GM18870 (cell line): Measurements from ENCODE around the gene PADI3.
"Not testable (repeated sequence)": the region's sequence is repeated elsewhere in the genome, so short reads cannot be mapped to it uniquely, and the experiment has no call there.

Experiments used
- ATAC-seq: cut with Tn5 transposase; IDR thresholded peaks from one replicate; pipeline ENCODE4 v1.9.1; 2021; ENCODE audit warnings: moderate library complexity; ENCODE audit not compliant: unreplicated experiment

PADI3 gene

DNA sequence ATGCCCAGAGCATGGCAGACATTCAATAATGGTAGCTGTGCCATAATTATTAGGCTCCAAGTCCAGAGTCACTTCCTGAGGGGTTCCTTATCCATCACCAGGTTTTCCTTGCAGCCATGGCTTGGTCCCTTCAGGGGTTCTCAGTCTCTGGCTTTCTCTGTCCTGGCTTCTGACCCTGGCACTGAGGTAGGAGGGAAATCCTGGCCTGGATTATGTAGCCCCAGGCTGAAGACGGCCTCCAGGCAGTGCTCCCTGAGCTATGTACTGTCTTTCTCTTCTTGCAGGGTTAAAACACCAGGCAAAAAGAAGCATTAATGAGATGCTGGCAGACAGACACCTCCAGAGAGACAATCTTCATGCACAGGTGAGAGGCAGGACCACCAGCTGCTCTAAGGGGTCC lies 9.5 kb upstream of the PADI3 start:
- no peak for ATAC-seq

DNA sequence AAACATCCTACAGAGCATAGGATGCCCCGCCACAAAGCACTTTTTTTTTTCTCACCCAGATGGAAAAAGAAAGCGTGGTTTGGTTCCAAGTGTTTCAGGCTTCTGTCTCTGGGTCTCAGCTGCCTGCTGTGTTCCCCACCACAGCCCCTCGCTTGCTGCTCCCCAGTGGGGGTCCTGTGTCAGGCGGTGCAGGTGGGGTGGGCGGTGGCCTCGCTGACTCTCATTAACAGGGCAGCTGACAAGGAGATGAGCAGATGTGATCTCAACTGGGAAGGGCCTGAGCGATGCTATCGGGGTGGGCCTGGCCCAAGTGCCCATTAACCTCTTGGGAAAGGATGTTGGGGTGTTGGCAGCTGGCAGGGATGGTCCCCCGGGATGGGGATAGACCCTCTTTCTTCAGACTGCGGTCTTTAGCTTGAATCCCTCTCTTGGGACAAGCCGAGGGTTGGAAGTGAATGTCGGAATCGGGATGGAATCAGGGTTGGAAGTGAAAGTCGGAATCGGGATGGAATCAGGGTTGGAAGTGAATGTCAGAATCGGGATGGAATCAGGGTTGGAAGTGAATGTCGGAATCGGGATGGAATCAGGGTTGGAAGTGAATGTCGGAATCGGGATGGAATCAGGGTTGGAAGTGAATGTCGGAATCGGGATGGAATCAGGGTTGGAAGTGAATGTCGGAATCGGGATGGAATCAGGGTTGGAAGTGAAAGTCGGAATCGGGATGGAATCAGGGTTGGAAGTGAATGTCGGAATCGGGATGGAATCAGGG lies 7.7 kb upstream of the PADI3 start:
- ATAC-seq = not testable (repeated sequence)

DNA sequence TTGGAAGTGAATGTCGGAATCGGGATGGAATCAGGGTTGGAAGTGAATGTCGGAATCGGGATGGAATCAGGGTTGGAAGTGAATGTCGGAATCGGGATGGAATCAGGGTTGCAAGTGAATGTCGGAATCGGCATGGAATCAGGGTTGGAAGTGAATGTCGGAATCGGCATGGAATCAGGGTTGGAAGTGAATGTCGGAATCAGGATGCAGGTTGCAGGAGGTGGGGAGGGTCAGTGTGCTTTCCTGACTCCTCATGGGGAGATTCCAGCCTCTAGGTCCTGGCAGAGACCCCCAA lies 7.2 kb upstream of the PADI3 start:
- not testable (repeated sequence) for ATAC-seq

DNA sequence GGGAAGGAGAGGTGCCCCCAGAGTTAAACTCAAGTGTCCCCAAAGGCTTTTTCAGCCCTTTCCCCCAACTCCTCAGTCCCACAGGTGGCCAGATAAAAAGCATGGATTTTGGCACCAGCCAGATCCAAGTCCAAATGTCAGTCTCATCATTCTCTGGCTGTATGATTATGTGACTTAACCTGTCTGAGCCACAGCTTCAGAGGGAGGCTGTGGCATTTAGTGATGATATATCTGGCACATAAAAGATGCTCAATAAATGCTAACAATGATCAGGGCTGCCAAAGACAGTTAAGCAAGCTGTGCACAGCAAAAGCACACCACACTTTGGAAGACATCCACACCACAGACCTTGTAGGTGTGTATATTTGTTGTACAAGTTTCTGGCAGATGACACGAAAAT lies 5.6 kb upstream of the PADI3 start:
- ATAC-seq = no peak

DNA sequence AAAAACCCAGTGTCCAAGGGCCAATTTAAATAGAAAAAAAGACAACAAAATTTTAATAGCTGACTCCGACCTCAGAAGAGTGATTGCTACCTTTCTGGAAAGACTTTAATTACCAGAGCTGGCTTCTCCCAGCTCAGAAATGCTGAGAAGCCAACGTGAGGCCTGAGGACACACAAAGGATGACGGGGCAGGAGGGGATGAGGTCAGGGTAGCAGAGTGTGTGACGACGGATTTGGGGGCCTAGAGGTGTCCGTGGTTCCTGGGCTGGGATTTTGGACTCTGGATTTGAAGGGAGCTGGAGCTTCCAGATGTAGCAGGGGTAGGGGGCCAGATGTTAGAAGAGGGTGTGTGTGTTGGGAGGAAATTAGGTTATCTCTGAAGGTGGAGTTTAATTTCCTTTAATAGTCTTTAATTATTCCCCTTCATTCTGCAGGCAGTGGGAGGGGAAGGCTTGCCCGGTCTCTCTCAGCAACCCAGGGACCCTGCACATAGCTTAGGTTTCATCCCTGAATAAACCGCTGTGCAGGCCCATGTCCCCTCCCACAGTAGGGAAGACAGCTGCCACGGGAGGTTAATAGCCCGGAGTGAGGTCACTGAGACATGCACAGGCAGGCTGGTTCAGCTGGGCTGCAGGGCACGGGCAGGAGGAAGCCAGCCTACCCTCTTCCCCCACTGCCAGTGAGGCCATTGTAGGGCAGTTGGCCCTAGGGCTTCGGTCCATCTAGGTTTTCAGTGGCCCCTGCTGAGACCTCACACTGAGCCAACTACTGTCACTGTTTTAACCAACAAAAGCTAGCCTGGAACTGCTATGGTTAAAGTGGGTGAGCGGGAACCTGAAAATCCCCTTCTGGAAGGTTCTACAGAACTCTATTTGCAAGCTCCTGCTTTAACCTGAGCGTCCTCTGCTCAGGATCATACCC lies 3.8 kb upstream of the PADI3 start:
- no peak for ATAC-seq

DNA sequence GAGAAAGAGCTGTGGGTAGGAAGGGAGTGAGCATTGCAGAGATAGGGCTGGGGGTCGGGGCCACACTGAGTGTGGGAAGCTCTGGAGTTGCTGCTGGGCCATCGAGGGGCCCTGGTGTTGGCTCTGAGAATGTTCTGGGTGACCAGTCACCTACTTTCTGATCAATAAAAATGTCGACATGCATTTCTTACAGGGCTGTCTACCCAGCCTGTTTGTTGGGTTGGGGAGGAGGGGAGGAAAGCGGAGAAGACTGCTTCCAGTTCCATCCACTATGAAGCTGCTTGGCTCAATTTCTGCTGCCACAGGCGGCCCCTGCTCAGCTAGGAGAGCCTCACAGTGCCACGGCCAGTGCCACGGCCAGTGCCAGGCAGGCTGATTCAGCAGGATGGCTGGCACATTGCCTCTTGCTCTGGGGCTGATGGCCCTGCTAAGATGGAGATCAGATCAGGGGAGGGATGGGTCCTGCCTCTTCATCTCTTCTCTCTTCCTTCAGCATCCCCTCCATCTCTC lies 3.0 kb upstream of the PADI3 start:
- ATAC-seq = no peak

DNA sequence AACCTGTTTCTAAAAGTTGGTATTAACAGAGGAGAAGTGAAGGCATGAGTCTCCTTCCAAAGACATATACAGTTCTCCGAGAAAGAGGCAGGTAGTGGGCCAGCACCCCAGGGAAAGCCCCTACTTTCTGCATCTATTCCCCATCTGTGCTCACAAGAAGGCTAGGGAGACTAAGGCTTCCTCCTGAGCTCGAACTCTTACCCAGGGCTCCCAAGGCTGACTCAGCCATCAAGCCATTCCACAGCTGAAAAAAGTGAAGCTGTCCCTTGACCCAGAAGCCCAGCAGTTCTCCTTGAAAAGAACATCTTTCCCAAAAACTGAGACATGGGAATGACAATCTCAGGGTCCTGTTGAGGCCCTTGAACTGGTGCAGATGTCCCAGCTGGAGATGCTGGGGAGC lies 1.9 kb upstream of the PADI3 start:
- ATAC-seq = no peak

DNA sequence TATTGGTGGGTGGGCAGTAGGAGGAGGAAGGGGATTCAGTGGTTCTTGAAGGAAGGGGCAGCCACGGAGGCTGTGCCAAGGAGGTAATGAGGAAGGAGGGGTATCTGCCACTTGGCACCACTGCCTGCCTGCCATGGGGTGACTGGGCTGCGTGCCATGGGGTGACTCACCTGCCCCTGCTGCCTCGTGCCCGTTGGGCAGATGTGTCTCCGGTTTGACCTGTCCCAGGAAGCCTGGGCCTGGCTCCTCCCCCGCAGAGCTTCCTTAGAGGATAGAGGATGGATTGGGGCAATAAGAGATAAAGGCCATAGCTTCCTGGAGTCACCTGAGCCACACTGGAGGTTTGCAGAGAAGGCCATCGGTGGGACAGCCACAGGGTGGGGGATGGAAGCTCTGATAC lies 1.7 kb downstream of the PADI3 start:
- no peak for ATAC-seq

DNA sequence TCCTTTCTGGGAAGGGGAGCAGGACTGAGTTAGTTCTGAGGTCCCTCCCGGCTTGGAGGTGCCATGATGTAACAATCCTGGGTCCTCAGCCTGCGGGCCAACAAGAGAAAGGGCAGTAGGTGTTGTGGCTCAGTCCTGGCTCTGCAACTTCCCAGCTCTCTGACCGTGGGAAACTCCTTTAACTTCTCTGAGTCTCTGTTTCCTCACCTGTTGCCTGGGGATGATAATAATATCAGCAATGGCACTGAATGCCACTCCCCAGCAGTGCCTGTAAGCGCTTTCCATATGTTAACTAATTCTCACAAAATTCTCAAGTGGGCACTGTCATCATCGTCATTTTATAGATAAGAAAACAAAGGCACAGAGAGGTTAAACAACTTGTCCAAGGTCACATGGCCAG lies 2.3 kb downstream of the PADI3 start:
- no peak for ATAC-seq

DNA sequence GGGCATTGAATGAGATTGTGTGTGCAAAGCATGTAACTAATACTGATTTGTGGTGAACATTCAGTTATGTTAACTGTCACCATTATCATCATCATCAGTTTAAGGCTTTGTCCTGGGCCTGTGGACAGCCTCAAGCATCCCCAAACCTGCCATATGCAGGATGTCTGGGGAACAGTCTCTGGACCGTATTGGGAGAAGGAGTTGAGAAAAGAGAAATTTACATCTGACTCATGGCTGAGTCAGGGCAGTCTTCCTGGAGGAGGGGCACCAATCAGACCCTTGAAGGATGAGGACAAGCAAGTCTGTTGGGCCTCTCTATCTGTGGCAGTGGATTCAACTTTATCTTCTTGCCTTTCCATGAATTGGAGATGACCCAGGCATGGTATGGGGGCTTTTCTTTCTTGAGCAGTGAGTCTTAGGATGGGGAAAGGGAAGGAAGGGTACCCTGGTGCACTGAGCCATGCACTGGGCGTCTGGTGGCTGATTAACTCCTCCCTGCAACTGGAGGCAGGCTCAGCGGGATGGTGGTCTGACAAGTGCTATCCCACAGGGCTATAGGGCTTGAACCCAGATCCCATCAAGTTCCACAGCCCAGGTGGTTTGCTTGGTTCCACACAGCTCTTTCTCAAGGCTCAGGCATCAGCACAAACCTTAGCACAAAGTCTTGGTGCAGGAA lies 2.9 kb downstream of the PADI3 start:
- ATAC-seq = no peak

DNA sequence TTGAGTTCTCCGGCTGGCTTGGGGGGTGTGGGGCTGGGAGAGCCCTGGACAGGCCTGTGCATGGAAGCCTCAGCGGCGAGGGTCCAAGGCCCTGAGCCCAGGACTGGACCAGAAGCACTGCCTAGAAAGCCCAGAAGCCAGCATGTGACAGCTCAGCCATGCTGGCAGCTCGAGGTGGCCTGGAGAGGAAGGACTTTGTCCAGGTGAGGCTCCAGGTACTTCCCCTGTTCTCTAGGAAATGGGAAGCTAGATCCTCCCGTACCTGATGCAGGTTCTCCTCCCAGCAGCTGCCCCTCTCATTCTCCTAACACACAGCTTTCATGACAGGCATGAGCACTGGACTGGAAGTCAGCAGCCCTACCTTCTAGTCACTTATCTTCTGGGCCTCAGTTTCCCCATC lies 6.4 kb downstream of the PADI3 start:
- no peak for ATAC-seq

DNA sequence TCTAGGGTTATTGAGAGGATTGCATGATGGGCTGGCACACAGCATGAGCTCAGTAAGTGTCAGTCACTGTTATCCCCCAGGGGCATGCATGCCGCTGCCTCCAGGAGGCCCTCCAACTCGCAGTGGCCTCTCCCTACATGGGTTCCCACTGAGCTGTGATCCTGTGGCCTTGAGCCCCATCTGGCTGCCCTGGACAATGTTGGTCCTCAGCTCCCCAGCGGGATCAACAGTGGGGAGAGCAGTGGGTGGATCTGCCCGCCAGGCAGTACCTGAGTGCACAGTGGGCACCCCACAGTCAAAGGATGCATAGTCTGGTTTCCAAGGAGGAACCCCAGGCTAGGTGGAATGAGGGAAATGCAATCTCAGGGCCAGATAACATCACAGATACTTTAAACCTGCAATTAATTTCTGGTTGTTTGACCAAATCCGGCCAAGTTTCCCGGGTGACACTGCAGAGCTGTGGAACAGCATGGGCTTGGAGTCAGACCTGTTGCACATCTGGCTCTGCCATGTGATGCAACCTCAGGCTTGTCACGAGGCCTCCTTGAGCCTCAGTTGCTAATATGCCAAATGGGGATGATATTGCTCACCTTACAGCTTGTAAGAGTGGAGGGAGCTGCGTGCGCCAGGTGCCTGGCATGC lies 9.3 kb downstream of the PADI3 start:
- no peak for ATAC-seq

DNA sequence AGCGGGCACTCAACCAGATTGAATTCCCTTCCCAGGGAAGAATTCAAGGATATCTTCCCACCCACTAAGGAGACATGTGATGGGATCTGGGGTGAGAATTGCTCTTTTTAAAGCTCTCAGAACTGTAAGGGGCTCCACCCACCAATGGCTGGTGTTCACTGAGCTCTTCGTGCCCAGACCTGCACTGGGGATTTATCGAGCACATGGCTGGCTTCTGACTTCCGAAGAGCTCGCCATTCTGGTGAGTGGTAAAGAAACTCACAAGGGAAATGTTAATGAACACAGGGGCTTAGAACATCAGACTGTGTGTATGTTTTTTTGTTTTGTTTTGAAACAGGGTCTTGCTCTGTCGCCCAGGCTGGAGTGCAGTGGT lies 9.8 kb downstream of the PADI3 start:
- ATAC-seq = no peak

DNA sequence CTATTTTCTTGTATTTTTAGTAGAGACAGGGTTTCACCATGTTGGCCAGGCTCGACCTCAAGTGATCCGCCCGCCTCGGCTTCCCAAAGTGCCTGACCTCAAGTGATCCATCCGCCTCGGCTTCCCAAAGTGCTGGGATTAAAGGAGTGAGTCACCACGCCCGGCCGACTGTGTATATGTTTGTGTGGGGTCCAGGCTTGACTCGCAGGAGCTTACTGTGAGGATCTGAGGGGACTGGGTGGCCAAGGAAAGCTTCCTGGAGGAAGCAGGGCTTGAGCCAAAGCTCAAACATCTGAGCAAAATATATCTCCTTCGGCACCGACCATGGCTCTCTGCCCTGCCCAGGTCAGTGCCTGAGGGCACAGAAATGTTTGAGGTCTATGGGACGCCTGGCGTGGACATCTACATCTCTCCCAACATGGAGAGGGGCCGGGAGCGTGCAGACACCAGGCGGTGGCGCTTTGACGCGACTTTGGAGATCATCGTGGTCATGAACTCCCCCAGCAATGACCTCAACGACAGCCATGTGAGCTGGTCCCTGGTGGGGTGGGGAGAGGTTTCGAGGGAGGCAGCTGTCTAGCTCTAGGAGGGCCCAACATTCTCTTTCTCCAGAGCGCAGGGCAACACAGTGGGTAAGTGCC lies 10.5 kb downstream of the PADI3 start:
- ATAC-seq = no peak

DNA sequence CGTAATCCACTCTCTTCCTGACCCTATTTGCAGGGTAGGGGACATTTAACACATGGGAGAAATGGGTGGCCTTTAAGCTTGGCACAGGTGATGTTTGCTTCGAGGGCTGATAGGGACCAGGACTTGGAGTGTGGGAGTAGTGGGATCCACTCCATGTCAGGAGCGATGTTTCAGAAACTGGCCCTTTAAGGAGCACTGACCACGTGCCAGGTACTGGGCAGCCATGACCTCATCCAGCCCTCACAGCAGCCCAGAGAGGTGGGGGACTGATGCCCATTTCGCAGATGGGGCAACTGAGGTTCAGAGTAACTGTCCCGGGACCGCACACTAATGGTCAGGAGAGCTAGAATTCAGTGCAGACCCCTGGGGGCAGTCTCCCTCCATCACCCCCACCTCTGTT lies 11.4 kb downstream of the PADI3 start:
- no peak for ATAC-seq

DNA sequence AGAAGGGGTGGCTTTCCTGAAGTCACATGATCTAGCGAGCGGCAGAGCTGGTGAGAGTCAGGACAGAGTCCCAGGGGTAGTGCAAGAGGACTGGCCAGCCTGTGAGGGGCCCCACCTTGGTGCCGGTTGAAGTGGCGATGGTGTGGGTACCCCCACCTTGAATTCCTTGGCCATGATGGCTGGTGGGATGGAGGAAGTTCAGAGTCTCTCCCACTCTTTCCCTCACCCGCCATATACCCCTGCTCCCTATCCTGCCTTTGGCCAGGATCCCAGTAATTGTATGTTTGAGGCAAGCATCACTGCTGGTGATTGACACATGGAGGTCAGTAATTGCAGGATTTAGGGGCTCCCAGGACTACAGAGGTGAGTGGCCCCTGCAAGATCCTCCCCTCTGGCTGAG lies 11.8 kb downstream of the PADI3 start:
- no peak for ATAC-seq

DNA sequence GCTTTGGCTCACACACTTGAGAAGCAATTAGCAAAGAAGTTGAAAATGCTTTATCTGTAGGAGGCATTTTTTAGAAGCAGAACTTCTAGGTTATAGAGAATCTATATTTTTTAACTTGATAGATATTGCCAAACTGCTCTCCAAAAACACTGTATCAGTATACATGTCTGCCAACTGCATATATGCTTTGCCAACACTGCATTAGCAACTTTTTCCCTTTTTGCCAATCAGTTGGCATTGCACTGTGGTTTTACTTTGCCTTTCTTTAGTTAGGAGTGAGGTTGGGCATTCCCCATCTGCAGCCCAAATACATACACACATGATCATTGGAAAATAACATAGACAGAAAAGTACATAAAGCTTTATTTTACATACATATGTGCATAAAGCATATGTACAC lies 15.0 kb downstream of the PADI3 start:
- ATAC-seq = no peak

DNA sequence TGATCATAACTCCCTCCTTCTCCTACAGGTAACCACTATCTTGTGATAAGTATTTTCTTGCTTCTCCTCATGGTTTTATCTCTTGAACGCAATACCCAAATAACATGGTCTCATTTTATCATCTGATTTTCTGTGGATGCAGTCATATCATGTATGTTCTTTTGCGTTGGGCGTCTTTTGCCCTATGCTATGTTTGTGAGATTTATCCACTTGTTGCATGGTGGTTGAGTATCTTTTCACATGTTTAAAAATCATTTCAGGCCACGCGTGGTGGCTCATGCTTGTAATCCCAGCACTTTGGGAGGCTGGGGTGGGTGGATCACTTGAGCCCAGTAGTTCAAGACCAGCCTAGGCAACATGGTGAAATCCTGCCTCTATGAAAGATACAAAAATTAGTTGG lies 15.6 kb downstream of the PADI3 start:
- no peak for ATAC-seq

DNA sequence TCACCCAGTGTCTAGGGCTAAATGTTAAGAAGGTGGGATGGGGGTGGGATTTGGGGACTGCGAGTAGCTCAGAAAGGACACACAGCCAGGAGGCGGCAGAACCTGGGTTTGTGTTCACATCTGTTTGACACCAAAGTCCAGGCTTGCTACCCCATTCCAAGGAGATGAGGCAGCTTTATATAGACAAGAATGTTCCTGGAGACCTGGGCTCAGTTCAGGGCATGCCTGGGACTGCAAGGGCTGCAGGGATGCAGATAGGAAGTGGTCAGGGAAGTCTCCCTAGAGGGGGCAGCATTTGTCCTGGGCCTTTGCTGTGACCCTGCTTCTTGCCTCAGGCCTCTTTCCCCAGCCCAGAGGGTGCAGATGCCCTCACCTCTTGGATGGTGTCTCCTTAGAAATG lies 16.3 kb downstream of the PADI3 start:
- ATAC-seq = no peak

DNA sequence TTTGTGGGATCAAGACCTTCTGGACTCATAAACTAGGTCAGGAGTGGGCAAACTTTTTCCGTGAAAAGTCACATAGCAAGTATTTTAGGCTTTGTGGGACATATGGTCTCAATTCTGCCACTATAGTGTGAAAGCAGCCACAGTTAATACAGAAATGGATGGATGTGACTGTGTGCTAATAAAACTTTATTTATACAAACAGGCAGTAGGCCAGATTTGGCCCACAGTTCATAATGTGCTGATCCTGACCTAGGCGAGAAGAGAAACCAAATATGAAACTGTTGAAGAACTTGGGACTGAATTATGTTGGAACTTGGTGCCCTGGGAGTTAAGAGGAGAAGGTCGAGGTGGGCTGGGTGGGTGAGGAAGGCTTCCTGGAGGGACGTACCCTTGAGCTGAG lies 17.1 kb downstream of the PADI3 start:
- no peak for ATAC-seq
